Uterus (tissue), 4 donors: ENCODE measurements around the gene SLC34A3. TPM values are rescaled to one million over a fixed set of nuclear protein-coding genes. Genes with fewer than 3 reads are reported as not detected.

Experiments
- DNase-seq, 2 donors: peaks; one replicate each; pipeline ENCODE4 v3.0.0-alpha.2; 2019 to 2020
- H3K27ac ChIP-seq, 2 donors: fragments of 200-600 bp; sonication (generic); 1 replicate in 1 of 2; 2 replicates in 1 of 2; pipeline ENCODE4 v1.5.1; 2016 to 2018
- H3K27me3 ChIP-seq, 2 donors: fragments of 200-600 bp; sonication (generic); one replicate each; pipeline ENCODE4 v1.5.1; 2018 to 2019; ENCODE audit warnings: control low read depth in 1 of 2
- H3K36me3 ChIP-seq, 2 donors: fragments of 200-600 bp; sonication (generic); one replicate each; pipeline ENCODE4 v1.5.1; 2019; ENCODE audit warnings: control low read depth in 1 of 2
- H3K4me1 ChIP-seq, 2 donors: fragments of 200-600 bp; sonication (generic); one replicate each; pipeline ENCODE4 v1.5.1; 2018 to 2019; ENCODE audit warnings: control low read depth in 1 of 2
- H3K4me3 ChIP-seq, 2 donors: fragments of 200-600 bp; sonication (generic); 1 replicate in 1 of 2; 2 replicates in 1 of 2; pipeline ENCODE4 v1.5.1; 2018 to 2019; ENCODE audit warnings: mild to moderate bottlenecking in 1 of 2
- H3K9me3 ChIP-seq, 2 donors: fragments of 200-600 bp; sonication (generic); one replicate each; pipeline ENCODE4 v1.5.1; 2019; ENCODE audit warnings: control low read depth in 1 of 2
- CTCF ChIP-seq, 4 experiments: fragments of 200-600 bp in 2 of 4; fragments of 450-650 bp in 2 of 4; sonication (generic) in 2 of 4; IDR thresholded peaks; one replicate each; pipeline ENCODE4 v1.5.1; 2016 to 2019; ENCODE audit warnings: antibody characterized with exemption in 4 of 4, mild to moderate bottlenecking in 2 of 4, moderate library complexity in 1 of 4
- POLR2A ChIP-seq, 2 donors: fragments of 450-650 bp; IDR thresholded peaks; one replicate each; pipeline ENCODE4 v1.6.1; 2016; ENCODE audit warnings: antibody characterized with exemption in 2 of 2, mild to moderate bottlenecking in 1 of 2, moderate library complexity in 1 of 2
- intact Hi-C: fragments of 100-400 bp; cut with DNase I; formaldehyde crosslinking; loops from one replicate; pipeline ENCODE4 v1.15.1; 2023; ENCODE audit warnings: low total_unique reads
- total RNA-seq, 4 donors: library from RNA; depleted of rRNA in 3 of 4; stranded (reverse); fragments of >200 nt in 3 of 4; gene quantifications; one replicate each; pipeline versions ENCODE4 v1.1.0 to v1.2.4, GENCODE V29; 2014 to 2023
- donor health status: DM: yes; HTN: yes; CAD: no.

SLC34A3 gene
- under 1 TPM in 1 of 4 donors, not detected in 3; 0.48 TPM for total RNA-seq

DNA sequence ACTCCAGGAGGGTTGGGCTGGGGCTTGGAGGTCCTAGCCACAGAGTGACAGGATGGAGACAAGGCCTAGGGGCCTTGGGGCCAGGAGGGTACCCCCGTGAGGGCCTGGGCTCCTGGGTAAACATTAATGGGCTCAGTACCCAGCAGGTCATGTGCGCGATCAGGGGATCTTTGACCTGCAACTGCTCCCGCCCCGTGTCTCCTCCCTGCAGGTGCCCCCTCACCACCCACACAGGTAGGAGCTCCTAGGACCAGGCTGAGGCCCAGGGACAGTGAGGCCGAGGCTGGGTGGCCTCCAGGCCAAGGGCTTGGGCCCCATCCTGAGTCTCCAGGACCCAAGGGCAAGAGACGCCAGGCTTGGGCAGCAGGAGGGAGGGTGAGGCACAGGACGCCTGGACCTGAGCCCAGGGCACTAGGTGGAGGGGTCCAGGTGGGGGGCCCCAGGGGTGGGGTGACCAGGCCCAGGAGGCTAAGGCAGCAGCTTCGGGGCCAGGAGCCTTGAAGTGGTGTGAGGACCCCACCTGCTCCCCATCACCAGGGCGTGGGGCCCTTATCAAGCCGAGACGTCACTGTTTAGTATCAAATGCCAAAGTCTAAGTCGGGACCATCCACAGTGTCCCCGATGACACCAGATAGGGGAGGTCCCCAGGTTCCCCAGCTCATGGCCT lies at the start of gene SLC34A3:
Gene SLC34A3 (plus strand): TSS at position 197 of the 667 bp plus-strand sequence. CDS start 802 bp downstream, outside the sequence.
- Histone ChIP-seq H3K27me3 (peaks cover 9 to 29% of the 10 kb centered on the region in 2 donors), H3K36me3 (no peaks in the 10 kb centered on the region)

DNA sequence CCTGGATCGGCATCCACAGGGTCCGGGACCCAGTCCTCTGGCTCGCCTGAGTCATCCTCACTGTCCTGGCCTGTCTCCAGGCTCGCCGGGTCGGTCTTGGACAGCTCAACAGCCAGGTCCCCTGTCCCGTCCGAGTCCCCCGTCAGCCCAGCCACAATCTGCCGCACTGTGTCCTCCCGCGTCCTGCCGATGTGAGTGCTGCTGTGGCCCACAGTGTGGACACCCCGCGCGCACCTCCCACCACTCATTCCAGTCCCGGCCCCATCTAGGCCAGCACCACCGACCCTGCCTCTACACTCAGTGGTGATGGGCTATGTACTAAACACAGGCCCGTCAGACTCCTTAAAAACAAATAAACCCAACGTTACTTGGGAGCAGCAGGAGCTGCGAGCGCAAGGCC lies 49.0 kb upstream of the SLC34A3 start:
- Histone ChIP-seq H3K9me3 (no peaks in the 10 kb centered on the region), H3K4me3 (no peak overlapping the region), H3K4me1 (peaks cover 5 to 7% of the 10 kb centered on the region in 2 donors), H3K27ac (no peak overlapping the region), H3K27me3 (no peaks in the 10 kb centered on the region), H3K36me3 (no peaks in the 10 kb centered on the region)
- DNase-seq = no peak
- TF ChIP-seq POLR2A (IDR thresholded peaks at IDR 0.05) = no peak
- TF ChIP-seq CTCF (IDR thresholded peaks at IDR 0.05) = no peak
- intact Hi-C loops = no loop called here

More for the DNA sequence above, at the start of gene SLC34A3:
- no peak within 1 kb of the TSS for H3K4me3 ChIP-seq
- TF ChIP-seq CTCF (IDR thresholded peaks at IDR 0.05) (no peak), POLR2A (IDR thresholded peaks at IDR 0.05) (no peak)
- H3K9me3 ChIP-seq = no peaks in the 10 kb centered on the region
- no peak within 1 kb of the TSS for H3K27ac ChIP-seq
- no peak for DNase-seq
- intact Hi-C loops = no loop called here
- H3K4me1 ChIP-seq = no peaks in the 10 kb centered on the region

DNA sequence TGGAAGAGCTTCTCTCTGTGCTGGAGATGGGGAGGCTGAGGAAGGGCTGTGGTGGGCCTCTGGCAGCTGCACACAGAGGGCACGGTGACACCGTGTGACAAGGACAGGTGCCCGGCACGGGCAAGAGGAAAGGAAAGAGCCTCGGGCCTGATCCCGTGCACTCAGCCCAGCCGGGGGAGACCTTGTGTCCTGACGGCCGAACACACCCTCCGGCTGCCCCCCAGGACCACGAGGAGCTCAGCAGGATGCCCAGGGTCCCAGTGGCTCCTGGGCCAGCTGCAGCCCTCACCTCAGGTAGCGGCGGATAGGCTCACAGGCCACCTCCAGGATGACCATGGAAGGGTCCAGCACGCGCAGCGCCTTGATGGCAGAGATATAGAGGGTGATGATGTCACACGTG lies 47.9 kb upstream of the SLC34A3 start:
- H3K27me3 ChIP-seq = no peaks in the 10 kb centered on the region
- H3K4me3 ChIP-seq = no peak overlapping the region
- H3K4me1 ChIP-seq = peaks cover 9 to 15% of the 10 kb centered on the region in 2 donors
- no peaks in the 10 kb centered on the region for H3K36me3 ChIP-seq
- TF ChIP-seq POLR2A (IDR thresholded peaks at IDR 0.05) = no peak
- no peak for TF ChIP-seq CTCF (IDR thresholded peaks at IDR 0.05)
- H3K9me3 ChIP-seq = no peaks in the 10 kb centered on the region
- no peak for DNase-seq
- no peak overlapping the region for H3K27ac ChIP-seq
- intact Hi-C loops = no loop called here

DNA sequence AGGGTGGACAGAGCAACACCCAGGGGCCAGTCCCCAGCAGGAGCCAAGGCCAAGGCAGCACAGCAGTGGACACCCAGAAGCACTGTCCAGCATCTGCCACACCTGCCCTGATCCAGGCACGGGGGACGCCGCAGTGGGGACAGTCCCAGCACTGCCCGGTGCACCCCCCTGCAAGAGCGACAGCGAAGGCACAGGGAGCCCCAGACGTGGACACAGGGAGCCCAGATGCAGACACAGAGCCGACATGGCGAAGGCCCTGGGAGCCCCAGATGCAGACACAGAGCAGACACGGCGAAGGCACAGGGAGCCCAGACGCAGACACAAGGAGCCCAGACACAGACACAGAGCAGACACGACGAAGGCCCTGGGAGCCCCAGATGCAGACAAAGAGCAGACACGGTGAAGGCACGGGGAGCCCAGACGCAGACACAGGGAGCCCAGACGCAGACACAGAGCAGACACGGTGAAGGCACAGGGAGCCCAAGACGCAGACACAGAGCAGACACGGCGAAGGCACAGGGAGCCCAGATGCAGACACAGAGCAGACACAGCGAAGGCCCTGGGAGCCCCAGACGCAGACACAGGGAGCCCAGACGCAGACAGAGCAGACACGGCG lies 46.6 kb upstream of the SLC34A3 start:
- Histone ChIP-seq H3K9me3 (no peaks in the 10 kb centered on the region), H3K4me1 (peaks cover 9 to 15% of the 10 kb centered on the region in 2 donors), H3K27me3 (no peaks in the 10 kb centered on the region), H3K27ac (no peak overlapping the region), H3K4me3 (no peak overlapping the region), H3K36me3 (no peaks in the 10 kb centered on the region)
- no peak for DNase-seq
- intact Hi-C loops = no loop called here
- TF ChIP-seq CTCF (IDR thresholded peaks at IDR 0.05) (no peak), POLR2A (IDR thresholded peaks at IDR 0.05) (no peak)

- no peaks in the 10 kb centered on the region for H3K27me3 ChIP-seq
- no peak overlapping the region for H3K27ac ChIP-seq
- no peak for TF ChIP-seq CTCF (IDR thresholded peaks at IDR 0.05)
- TF ChIP-seq POLR2A (IDR thresholded peaks at IDR 0.05) = no peak
- no peak overlapping the region for H3K4me3 ChIP-seq
- intact Hi-C loops = no loop called here
- DNase-seq = no peak
- peaks cover 14 to 23% of the 10 kb centered on the region in 2 donors for H3K4me1 ChIP-seq
- H3K36me3 ChIP-seq = no peaks in the 10 kb centered on the region
- H3K9me3 ChIP-seq = no peaks in the 10 kb centered on the region
Measured at GRCh38 chr9:137184881-137185660, 45.6 kb upstream of the SLC34A3 start.
